H1 (cell line): ENCODE measurements around the gene TBCE. TPM values are rescaled to one million over a fixed set of nuclear protein-coding genes. Genes with fewer than 3 reads are reported as not detected.

Experiments
- ASH2L ChIP-seq: fragments of 200-600, 300-600 bp; sonication (generic); IDR thresholded peaks from one replicate; pipeline ENCODE4 v1.7.1; 2017; ENCODE audit warnings: low read length
- ATF2 ChIP-seq: IDR thresholded peaks from 2 replicates; pipeline ENCODE4 v1.6.1; 2012; ENCODE audit warnings: low read length, inconsistent platforms
- CBX5 ChIP-seq: fragments of 300-800, 300-1000 bp; sonication (generic); IDR thresholded peaks from 2 replicates; pipeline ENCODE4 v1.7.1; 2016; ENCODE audit warnings: antibody characterized with exemption, low read length, low read depth
- CHD1 ChIP-seq: IDR thresholded peaks from 2 replicates; pipeline ENCODE4 v1.6.1; 2012; ENCODE audit warnings: low read depth, low read length, improper control_type of control experiment
- CHD2 ChIP-seq: IDR thresholded peaks from 2 replicates; pipeline ENCODE4 v1.6.1; 2012; ENCODE audit warnings: low read length, improper control_type of control experiment
- CREB1 ChIP-seq: IDR thresholded peaks from 2 replicates; pipeline ENCODE4 v1.6.1; 2012; ENCODE audit warnings: inconsistent platforms
- EZH2 ChIP-seq: fragments of 200-600 bp; sonication (generic); IDR thresholded peaks from 2 replicates; pipeline ENCODE4 v1.7.1; 2012; ENCODE audit warnings: low read depth, mild to moderate bottlenecking, moderate library complexity, low read length, inconsistent platforms; ENCODE audit not compliant: severe bottlenecking
- GABPA ChIP-seq: IDR thresholded peaks from 2 replicates; pipeline ENCODE4 v1.6.1; 2011; ENCODE audit warnings: mild to moderate bottlenecking, low read length, moderate library complexity, borderline replicate concordance; ENCODE audit not compliant: insufficient read depth
- JUND ChIP-seq: IDR thresholded peaks from 2 replicates; pipeline ENCODE4 v1.6.1; 2011; ENCODE audit warnings: mild to moderate bottlenecking, improper control_type of control experiment, low read length
- NRF1 ChIP-seq: IDR thresholded peaks from 2 replicates; pipeline ENCODE4 v1.6.1; 2011; ENCODE audit warnings: mild to moderate bottlenecking, low read depth, low read length, improper control_type of control experiment
- PHF8 ChIP-seq: fragments of 200-600 bp; sonication (generic); conservative IDR thresholded peaks from 2 replicates; pipeline ENCODE4 v1.7.1; 2012; ENCODE audit warnings: low read depth, mild to moderate bottlenecking, inconsistent platforms, low read length, moderate library complexity
- RAD21 ChIP-seq, 2 experiments: IDR thresholded peaks in 1 of 2; conservative IDR thresholded peaks in 1 of 2; 2 replicates each; pipeline ENCODE4 v1.6.1; 2011; ENCODE audit warnings: low read depth in 2 of 2, low read length in 2 of 2, improper control_type of control experiment in 1 of 2, inconsistent platforms in 1 of 2, mild to moderate bottlenecking in 1 of 2, moderate library complexity in 1 of 2
- RBBP5 ChIP-seq: IDR thresholded peaks from 2 replicates; pipeline ENCODE4 v1.7.1; 2012; ENCODE audit warnings: low read depth, mild to moderate bottlenecking, inconsistent platforms, low read length, moderate library complexity, borderline replicate concordance
- SAP30 ChIP-seq: fragments of 300-600 bp; sonication (generic); IDR thresholded peaks from 2 replicates; pipeline ENCODE4 v1.7.1; 2012; ENCODE audit warnings: low read length, moderate library complexity, mild to moderate bottlenecking, inconsistent platforms; ENCODE audit not compliant: insufficient read depth, insufficient replicate concordance
- SIN3A ChIP-seq, 2 experiments: IDR thresholded peaks in 1 of 2; conservative IDR thresholded peaks in 1 of 2; 2 replicates each; pipeline ENCODE4 v1.6.1; 2011 to 2012; ENCODE audit warnings: low read length in 2 of 2, improper control_type of control experiment in 1 of 2, low read depth in 1 of 2, mild to moderate bottlenecking in 1 of 2
- SP2 ChIP-seq: IDR thresholded peaks from 2 replicates; pipeline ENCODE4 v1.6.1; 2012; ENCODE audit warnings: mild to moderate bottlenecking, low read length, inconsistent platforms
- TAF1 ChIP-seq: IDR thresholded peaks from 2 replicates; pipeline ENCODE4 v1.6.1; 2011; ENCODE audit warnings: mild to moderate bottlenecking, low read depth, low read length
- TAF7 ChIP-seq: optimal IDR thresholded peaks from 2 replicates; pipeline ENCODE3; 2011; ENCODE audit warnings: low read depth, mild to moderate bottlenecking, inconsistent platforms, low read length, moderate library complexity, borderline replicate concordance
- TBP ChIP-seq: IDR thresholded peaks from 2 replicates; pipeline ENCODE4 v1.6.1; 2011; ENCODE audit warnings: low read depth, low read length, improper control_type of control experiment
- polyA plus RNA-seq, 7 experiments: library from polyadenylated mRNA; depleted of rRNA in 3 of 7; stranded (reverse) in 5 of 7; unstranded in 2 of 7; fragments of >200 nt in 5 of 7; fragments of 200-250 nt in 2 of 7; gene quantifications; 1 replicate in 5 of 7; 2 replicates in 1 of 7; 4 replicates in 1 of 7; pipeline versions ENCODE4 v1.2.1 to v1.2.3, GENCODE V29; 2011 to 2013; ENCODE audit warnings: missing spikeins in 2 of 7, mixed read lengths in 2 of 7
- total RNA-seq: library from RNA; stranded (reverse); fragmentation: NEBNext Ultra II Directional; extraction: Animal tissue kit (Norgen Biotek cat#: 25700); gene quantifications from 2 replicates; pipeline ENCODE4 v1.2.1, GENCODE V29; 2021

The TBCE gene
- total and polyA plus RNA-seq, 2 of the 8 experiments (the other 6 are each of a cell fraction or from before 2014, with no cell fraction given): 22.7 to 42.9 TPM

GRCh38 chr1:235328271-235329138 is 38.7 kb upstream of the TBCE start, which contains the start of gene GGPS1 (continued):
- TF ChIP-seq SIN3A (conservative IDR thresholded peaks at IDR 0.05 in 1 of 2, IDR thresholded peaks at IDR 0.05 in 1 of 2; ENCODE audit: low read depth in 1 of 2, low read length in 2 of 2) (peak; percentile 20 to 55; a peak in 1 of 4 replicates), RBBP5 (peak; percentile 91; the same call in 1 of the 2 replicates), JUND (0 out of 2 replicates have a peak, but pooled peaks have one; percentile 30), TAF1 (peak; percentile 91), SP2 (peak; percentile 51; the same call in 1 of the 2 replicates), GABPA (peak; percentile 62; the same call in 1 of the 2 replicates), SAP30 (no peak), CHD1 (no peak), PHF8 (peak; percentile 99), ASH2L (peak; percentile 76), NRF1 (peak; percentile 37), EZH2 (no peak), ATF2 (peak; percentile 82), RAD21 (IDR thresholded peaks at IDR 0.05 in 1 of 2, conservative IDR thresholded peaks at IDR 0.05 in 1 of 2; ENCODE audit: low read depth in 2 of 2, low read length in 2 of 2) (0 out of 4 replicates have a peak, but pooled peaks of 1 of the 2 experiments have one; percentile 6), CBX5 (no peak), TBP (peak; percentile 87), TAF7 (peak; percentile 62), CREB1 (peak; percentile 68), CHD2 (peak; percentile 75)
